Measurements from ENCODE around the gene FGD6. TPM values are rescaled to one million over a fixed set of nuclear protein-coding genes. Genes with fewer than 3 reads are reported as not detected.

FGD6 gene
- total RNA-seq = 4.9 and 7.6 TPM in 2 replicates

DNA sequence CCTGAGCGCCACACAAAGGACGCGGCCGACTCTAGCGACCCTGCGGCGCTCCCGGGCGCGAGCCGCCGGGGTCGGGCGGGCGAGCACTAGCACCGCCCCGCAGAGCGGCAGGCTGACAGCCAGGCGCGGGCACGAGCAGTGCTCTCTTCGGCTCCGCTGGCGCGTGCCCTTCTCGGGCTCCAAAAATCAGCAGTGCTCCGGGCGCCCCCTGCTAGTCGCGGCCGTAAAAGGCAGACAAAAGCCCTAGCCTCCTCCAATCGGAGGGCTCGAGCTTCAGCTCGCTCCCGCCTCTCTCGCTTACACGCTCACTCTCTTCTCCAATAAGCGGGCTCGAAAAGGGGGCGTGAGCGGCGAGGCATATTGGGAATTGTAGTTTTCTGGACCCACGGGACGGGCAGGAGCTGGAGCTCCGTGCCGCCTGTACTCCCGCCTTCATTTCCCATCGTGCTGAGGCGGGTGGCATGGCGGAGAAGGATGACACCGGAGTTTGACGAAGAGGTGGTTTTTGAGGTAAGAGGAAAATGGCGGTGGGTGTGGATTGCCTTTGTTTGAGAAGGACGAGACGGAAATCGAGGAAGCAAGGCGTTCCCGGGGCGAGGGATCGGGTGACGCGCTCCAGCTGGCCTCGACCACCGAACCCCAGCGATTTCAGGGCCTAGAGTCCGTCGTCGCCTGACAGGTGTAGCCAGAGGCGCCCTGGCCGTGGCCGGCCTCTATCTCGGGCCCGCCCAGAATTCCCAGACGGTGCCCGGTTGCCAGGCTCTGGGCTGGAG, at the start of gene FGD6, which contains the start of gene VEZT:
TSS of gene FGD6 (minus strand) at position 91 of the 773 bp plus-strand sequence. CDS start 227 bp downstream, outside the sequence.
TSS of gene VEZT (plus strand) at position 431 of the 773 bp plus-strand sequence. CDS start at position 475, 44 bp downstream.

DNA sequence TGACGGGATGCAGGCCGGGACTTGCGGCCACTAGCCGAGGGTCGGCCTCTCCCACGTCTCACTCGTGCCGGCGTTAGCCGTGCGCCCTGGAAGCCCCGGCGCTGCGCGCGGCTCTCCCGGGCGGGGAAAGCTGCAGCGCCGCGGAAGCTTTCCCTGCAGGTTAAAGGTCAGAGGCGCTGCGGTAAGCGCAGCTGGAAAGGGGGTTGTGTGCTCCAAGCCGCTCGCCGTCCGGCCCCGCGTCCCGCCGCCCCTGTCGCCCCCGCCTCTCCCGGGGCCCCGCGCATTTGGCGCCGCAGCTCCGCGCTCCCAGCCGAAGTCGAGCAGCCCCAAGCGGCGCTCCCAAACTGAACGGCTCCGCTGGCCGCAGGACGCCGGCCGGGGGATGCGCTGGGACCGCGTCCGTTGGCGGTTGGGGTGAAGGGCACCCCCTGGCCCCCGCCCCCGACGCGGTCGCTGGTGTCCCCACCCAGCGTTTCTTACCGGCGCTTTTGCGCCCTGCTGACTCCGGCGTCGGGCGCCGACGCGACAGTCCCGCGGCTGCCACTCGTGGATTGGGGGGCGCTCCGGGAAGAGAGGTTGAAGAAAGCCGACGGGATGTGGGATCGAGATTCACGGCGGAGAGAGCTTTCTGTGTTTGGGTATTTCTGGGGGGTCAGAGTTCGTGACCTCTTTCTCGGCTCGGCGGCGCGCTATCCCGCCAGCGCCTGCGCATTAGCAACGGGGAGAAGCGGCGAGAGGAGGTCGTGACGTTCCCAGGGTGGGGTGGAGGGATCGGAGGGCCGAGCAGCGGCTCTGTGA, 144.2 kb downstream of the FGD6 start, which contains the start of gene NR2C1:
TSS of gene NR2C1 (minus strand) at position 719 of the 798 bp plus-strand sequence. CDS start 6,234 bp downstream, outside the sequence.

Other genes with a start within 250 kb of the FGD6 start
- 139 and 156 TPM in 2 replicates for gene NDUFA12, start 213.8 kb downstream of the FGD6 start, total RNA-seq
- 16.9 and 26.1 TPM in 2 replicates for gene NR2C1, start 143.8 kb downstream of the FGD6 start, total RNA-seq
- gene VEZT, start 340 bp upstream of the FGD6 start, total RNA-seq = 45.6 and 48.7 TPM in 2 replicates

All from epithelial cell of alveolus of lung (primary cell).